ENCODE measurements around the gene PUSL1. TPM values are rescaled to one million over a fixed set of nuclear protein-coding genes. Genes with fewer than 3 reads are reported as not detected.
A peak's percentile ranks its signal among the peaks of the same experiment; 100 is the strongest.

Gene PUSL1
- total RNA-seq, 1 donor from 2014 or later, result 11.1 TPM

DNA sequence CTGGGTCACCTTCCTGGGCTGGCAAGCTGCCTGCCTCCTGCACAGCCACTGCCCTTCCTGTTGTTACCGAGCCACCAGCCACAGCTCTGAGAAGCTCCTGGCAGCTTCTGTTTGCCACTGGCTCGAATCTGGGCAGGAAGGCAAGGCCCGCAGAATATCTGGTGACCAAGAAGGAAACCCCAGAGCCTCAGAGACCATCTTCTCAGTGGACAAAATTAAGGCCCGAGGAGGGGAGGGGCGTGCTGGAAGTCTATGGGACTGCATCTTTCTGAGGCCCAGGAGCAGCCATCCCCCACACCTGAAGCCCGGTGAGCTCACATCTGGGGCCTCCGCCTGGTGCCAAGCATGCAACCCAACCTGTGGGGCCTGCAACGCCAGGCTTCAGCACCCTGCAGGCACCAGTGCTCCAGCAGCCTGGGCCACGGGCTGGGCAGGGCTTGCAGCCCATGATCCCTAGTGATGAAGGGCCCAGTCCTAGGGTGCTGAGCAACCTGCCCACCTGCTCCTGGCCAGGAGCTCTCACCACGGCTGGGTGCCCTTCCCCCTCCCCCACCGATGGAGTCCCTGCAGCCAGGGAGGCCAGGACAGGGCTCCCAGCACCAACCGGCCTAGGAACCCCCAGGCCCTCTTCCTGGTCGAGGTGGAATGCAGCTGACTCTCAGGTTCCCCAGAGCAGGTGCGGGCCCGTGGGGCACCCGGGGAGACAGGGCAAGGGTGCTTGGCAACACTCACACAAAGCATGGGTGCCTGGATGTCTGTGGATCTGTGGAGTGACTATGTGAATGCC, 17.1 kb downstream of the PUSL1 start:
- DNase-seq, result peak; percentile 44

DNA sequence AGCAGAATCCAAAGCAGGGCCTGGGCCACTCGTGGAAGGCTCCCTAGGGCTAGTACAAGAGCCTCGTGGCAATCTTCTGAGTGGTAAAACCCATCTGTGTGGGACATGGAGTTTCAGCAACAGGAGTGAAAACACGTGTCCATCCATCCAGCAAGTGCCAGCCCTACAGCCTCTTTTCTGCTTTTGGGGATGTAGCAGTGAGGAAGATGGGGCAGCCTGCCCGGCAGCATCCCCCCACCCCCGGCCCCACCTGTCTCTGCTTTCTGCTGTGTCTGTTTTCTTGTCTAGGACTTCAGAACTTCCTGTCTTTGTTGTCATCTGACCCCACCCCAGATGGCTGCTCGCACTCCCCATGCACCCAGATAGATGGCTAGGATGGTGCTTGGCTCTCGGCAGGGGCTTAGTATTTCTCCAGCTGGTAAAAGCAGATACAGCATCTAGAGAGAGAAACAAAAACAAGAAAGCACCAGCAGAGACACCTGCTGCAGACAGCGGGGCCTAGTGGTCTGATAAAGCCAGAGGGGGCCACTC, 17.7 kb downstream of the PUSL1 start:
- DNase-seq, result no peak

DNA sequence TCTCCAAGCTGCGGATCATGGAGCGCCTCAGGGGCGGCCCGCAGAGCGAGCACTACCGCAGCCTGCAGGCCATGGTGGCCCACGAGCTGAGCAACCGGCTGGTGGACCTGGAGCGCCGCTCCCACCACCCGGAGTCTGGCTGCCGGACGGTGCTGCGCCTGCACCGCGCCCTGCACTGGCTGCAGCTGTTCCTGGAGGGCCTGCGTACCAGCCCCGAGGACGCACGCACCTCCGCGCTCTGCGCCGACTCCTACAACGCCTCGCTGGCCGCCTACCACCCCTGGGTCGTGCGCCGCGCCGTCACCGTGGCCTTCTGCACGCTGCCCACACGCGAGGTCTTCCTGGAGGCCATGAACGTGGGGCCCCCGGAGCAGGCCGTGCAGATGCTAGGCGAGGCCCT, 18.9 kb downstream of the PUSL1 start:
- DNase-seq, result no peak

DNA sequence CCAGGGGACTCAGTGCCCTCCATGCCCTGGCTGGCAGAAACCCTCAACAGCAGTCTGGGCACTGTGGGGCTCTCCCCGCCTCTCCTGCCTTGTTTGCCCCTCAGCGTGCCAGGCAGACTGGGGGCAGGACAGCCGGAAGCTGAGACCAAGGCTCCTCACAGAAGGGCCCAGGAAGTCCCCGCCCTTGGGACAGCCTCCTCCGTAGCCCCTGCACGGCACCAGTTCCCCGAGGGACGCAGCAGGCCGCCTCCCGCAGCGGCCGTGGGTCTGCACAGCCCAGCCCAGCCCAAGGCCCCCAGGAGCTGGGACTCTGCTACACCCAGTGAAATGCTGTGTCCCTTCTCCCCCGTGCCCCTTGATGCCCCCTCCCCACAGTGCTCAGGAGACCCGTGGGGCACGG, 19.9 kb downstream of the PUSL1 start:
- no peak for DNase-seq

DNA sequence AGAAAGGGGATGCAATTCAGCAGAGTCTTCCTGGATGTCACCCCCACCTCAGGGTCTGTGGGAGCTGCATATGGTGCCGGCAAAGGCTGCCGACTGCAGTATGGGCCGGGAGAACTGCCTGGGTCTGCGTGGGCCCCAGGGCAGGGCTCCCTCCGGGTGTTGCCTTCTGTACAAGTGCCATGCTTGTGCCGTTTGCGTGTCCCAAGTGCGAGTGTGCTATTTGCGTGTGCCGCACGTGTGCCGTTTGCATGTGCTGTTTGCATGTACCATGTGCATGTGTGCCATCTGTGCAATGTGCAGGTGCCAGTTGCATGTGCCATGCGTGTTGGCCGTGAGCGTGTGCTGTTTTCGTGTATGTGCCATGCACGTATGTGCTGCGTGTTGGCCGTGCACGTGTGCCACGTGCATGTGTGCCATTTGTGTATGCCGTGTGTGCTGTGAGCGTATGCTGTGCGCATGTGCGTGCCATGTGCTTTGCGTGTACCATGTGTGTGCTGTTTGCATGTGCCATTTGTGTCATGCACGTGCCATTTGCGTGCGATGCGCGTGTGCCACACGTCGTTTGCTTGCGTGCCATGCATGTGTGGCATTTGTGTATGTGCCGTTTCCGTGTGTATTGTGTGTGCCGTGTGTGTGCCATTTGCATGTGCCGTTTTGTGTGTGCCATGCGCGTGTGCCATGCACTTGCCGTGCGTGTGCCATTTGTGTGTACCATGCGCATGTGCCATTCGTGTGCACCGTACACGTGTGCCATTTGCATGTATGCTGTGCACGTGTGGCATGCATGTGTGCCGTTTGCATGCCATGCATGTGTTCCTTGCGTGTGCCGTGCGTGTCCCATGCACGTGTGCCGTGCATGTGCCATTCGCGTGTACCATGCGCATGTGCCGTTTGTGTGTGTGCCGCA, 21.2 kb downstream of the PUSL1 start:
- no peak for DNase-seq

DNA sequence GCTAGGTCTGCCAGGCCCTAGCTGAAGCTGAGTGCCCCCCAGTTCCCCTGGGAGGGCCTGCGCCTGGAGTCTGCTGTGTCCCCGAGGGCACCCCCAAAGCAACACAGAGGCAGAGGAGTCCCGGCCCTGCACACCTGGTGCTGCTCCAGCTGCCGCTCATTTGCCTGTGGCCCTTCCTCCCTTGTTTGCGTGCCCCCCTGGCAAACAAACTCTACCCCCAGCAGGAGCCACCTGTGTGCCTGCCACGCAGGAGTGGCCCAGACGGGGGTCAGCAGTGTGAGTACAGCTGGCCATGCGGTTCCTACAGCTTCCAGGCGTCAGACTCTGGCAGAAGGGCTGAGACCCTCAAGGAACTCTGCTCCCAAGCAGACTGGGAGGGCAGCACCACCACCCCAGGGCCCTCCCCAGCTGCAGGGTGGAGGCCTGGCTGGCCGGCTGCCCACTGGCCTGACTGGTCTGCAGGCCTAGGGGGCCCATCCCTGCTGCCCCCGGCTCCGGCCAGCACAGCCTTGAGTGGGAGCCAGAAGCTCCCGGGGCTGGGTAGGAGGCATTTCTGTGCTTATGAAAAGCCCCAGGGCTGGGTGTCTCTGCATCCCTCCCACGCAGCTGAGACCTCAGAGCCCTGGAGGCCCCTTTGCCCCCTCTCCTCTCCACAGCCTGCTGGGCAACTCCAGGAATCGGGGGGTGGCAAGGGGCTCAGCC, 22.1 kb downstream of the PUSL1 start:
- no peak for DNase-seq

DNA sequence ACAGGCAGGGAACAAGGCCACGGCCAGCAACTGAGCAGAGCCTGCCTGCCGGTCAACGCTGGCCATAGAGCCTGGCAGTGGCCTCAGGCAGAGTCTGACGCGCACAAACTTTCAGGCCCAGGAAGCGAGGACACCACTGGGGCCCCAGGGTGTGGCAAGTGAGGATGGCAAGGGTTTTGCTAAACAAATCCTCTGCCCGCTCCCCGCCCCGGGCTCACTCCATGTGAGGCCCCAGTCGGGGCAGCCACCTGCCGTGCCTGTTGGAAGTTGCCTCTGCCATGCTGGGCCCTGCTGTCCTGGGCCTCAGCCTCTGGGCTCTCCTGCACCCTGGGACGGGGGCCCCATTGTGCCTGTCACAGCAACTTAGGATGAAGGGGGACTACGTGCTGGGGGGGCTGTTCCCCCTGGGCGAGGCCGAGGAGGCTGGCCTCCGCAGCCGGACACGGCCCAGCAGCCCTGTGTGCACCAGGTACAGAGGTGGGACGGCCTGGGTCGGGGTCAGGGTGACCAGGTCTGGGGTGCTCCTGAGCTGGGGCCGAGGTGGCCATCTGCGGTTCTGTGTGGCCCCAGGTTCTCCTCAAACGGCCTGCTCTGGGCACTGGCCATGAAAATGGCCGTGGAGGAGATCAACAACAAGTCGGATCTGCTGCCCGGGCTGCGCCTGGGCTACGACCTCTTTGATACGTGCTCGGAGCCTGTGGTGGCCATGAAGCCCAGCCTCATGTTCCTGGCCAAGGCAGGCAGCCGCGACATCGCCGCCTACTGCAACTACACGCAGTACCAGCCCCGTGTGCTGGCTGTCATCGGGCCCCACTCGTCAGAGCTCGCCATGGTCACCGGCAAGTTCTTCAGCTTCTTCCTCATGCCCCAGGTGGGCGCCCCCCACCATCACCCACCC, 22.9 kb downstream of the PUSL1 start, which contains the start of gene TAS1R3:
TAS1R3 (plus strand) TSS at position 213 of the 898 bp plus-strand sequence; CDS start at position 279, 66 bp downstream.
- DNase-seq, result no peak

DNA sequence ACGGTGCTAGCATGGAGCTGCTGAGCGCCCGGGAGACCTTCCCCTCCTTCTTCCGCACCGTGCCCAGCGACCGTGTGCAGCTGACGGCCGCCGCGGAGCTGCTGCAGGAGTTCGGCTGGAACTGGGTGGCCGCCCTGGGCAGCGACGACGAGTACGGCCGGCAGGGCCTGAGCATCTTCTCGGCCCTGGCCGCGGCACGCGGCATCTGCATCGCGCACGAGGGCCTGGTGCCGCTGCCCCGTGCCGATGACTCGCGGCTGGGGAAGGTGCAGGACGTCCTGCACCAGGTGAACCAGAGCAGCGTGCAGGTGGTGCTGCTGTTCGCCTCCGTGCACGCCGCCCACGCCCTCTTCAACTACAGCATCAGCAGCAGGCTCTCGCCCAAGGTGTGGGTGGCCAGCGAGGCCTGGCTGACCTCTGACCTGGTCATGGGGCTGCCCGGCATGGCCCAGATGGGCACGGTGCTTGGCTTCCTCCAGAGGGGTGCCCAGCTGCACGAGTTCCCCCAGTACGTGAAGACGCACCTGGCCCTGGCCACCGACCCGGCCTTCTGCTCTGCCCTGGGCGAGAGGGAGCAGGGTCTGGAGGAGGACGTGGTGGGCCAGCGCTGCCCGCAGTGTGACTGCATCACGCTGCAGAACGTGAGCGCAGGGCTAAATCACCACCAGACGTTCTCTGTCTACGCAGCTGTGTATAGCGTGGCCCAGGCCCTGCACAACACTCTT, 23.8 kb downstream of the PUSL1 start:
- no peak for DNase-seq

DNA sequence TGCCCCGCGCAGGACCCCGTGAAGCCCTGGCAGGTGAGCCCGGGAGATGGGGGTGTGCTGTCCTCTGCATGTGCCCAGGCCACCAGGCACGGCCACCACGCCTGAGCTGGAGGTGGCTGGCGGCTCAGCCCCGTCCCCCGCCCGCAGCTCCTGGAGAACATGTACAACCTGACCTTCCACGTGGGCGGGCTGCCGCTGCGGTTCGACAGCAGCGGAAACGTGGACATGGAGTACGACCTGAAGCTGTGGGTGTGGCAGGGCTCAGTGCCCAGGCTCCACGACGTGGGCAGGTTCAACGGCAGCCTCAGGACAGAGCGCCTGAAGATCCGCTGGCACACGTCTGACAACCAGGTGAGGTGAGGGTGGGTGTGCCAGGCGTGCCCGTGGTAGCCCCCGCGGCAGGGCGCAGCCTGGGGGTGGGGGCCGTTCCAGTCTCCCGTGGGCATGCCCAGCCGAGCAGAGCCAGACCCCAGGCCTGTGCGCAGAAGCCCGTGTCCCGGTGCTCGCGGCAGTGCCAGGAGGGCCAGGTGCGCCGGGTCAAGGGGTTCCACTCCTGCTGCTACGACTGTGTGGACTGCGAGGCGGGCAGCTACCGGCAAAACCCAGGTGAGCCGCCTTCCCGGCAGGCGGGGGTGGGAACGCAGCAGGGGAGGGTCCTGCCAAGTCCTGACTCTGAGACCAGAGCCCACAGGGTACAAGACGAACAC, 24.5 kb downstream of the PUSL1 start:
- DNase-seq, result no peak

DNA sequence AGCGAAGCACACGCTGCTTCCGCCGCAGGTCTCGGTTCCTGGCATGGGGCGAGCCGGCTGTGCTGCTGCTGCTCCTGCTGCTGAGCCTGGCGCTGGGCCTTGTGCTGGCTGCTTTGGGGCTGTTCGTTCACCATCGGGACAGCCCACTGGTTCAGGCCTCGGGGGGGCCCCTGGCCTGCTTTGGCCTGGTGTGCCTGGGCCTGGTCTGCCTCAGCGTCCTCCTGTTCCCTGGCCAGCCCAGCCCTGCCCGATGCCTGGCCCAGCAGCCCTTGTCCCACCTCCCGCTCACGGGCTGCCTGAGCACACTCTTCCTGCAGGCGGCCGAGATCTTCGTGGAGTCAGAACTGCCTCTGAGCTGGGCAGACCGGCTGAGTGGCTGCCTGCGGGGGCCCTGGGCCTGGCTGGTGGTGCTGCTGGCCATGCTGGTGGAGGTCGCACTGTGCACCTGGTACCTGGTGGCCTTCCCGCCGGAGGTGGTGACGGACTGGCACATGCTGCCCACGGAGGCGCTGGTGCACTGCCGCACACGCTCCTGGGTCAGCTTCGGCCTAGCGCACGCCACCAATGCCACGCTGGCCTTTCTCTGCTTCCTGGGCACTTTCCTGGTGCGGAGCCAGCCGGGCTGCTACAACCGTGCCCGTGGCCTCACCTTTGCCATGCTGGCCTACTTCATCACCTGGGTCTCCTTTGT, 25.3 kb downstream of the PUSL1 start:
- no peak for DNase-seq

DNA sequence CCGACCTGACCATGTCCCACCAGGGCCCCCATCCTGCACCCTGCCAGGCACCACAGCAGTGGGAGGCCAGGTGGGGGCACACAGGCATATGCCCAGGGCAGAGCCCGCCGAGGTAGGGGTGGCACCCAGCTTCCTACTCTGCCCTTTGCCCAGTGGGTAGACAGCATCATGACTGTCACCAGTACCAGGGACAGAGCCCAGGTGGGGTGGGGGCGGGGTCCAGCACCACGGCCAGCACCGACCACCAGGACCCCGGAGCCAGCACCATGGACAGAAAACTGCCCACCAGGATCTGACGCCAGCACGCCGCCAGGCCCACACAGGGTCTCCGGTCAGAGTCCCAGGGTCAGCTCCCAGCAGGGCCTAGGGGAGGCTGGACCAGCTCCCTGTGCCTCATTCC, 26.4 kb downstream of the PUSL1 start:
- no peak for DNase-seq

DNA sequence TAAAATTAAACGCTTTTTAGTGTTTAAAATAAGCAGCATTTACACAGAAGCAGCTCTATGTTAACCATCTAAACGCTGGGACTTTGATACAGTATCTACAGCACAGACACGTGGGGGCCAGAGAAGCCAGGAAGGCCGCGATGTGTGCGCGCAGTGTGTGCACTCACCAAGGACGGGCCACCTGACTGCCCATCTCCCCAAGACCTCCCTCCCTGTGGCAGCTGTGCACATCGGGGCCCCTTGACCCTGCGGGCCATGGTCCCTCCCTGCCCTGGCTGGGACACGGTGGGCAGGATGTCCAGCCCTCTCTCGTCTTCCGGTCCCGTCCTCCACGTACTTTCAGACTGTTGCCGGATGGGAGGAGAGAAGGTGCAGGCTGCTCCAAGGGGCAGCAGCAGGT, 26.9 kb downstream of the PUSL1 start:
- DNase-seq, result no peak

DNA sequence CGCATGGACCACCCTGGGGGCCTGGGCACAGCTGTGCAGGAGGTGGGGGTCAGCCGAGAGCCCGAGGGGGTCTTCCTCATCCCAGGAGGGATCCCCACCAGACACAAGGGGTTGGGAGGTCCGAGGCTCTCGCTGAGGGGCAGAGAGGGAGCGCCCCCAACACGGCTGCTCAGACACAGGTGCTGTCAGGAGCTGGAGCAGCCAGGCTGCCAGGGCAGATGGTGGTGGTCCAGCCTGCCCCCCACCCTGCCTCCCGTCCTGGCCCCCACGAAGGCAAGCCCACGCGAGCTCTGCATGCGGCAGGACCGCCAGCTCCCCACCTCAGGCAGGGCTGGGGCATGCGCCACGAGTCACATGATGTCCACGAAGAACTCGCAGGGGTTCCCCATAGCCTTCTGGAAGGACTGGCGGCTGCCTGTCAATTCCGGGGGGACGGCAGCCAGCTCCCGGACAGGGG, 27.4 kb downstream of the PUSL1 start:
- DNase-seq, result no peak

DNA sequence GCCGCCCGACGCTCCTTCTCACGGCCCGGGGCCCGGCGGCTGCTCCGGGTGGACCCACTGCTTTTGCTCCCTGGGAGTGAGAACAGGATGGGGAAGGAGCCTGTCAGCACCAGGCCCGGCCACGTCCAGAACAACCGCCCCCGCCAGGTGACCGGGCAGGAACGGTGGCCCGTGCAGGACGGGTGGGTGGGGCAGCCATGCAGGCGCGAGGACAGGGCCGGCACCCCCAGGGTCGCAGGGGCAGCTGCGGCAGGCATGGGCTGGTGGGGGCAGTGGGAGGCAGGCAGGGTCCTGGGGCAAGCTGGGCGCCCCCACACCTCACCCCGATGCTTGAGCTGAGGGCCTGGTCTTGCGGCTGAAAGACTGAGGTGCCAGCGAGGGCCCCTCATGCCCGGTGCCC, 28.0 kb downstream of the PUSL1 start:
- no peak for DNase-seq

DNA sequence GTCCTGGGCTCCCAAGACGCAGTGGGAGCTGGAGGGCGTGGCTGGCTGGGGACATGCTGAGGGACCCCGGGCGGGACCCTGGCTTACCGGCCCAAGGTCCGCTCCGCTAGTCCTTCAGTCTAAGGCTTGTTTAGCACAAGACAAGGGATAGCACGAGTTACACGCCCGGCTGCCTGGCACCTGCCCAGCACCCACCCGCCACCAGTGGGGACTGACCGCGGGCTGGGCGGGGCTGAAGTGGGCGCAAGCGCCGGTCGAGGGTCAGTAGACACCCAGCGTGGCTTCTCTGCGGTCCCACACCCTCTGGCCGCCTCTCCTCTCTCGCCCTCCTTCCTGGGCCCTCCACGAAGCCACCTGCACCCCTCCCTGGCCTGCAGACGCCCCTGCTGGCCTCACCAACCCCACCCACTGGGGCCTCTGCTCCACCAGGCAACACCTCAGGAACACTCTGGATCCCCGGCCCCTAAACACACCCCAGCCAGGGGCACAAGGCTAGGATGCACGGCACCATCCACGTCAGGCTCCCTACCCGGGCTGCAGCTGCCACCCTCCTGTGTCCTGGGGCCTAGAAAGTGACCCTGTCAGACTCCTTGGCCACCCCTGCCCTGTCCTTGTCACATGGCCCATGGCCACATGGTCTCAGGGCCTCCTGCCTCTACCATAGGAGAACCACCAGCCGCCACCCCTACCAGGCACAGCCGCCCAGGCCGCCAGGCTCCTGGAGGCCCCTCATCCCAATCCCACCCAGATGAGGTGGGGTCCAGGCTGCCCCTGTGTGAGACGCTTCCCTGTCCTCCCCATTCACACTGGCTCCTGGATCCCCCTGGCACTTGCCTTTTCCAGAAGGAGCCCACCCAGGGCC, 28.8 kb downstream of the PUSL1 start:
- no peak for DNase-seq

DNA sequence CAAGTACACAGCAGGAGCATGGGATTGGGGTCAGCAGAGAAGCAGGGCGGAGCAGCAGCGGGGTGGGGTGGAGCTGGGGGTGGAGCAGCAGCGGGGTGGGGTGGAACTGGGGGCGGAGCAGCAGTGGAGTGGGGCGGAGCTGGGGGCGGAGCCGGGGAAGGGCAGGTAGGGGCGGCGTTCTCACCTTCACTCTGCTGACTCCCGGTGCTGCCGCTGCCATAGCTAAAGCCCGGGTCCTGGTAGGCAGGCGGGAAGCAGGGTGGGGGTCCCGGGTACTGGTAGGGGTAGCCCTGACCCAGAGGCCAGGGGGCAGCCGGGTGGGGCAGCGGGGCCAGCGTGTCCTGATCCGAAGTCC, 29.4 kb downstream of the PUSL1 start:
- DNase-seq, result no peak

DNA sequence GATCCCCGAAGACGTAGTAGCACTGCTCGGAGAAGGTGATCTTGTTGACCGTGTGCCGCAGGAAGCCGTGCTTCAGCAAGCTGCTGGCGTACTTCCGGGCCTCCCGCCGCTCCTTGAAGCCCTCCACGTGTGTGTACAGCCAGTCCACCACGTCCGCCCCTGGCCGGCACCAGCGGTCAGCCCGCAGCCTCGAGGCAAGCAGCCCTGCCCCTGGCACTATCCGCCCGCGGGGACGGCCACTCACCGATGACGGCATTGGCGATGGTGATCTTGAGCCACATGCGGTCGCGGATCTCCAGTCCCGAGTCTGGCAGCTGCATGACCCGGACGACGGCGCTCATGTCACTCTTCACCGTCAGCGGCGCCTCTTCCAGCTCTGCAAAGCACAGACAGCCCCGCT, 29.9 kb downstream of the PUSL1 start:
- DNase-seq, result no peak

DNA sequence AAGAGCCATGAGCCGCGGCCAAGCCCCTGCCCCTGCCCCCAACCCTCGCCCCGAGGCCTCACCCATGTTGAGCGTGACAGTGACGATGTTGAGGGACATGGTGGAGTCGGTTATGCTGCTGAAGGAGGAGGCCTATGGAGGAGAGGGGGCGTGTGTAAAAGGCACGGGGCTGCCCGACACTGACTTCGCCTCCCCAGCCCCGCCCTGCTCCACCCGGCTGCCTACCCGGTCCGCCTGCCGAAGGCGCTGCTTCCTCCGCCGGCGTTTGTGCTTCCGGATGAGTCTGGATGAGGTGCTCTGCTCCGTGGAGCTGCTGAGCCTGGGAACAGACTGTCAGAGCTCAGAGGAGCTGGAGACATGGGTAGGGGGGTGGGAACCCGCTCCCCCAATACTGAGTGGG, 31.8 kb downstream of the PUSL1 start:
- no peak for DNase-seq

Data from dermis blood vessel endothelial cell (primary cell).